Mesodermal cell (in vitro differentiated cells): ENCODE data around the gene RMC1.

ENCODE experiments used
- H3K27ac ChIP-seq: 2 replicates; pipeline ENCODE4 v1.7.0; 2013; ENCODE audit warnings: mild to moderate bottlenecking, low read depth, low read length, moderate library complexity; ENCODE audit not compliant: severe bottlenecking
- H3K36me3 ChIP-seq: 2 replicates; pipeline ENCODE4 v1.7.1; 2013; ENCODE audit warnings: mild to moderate bottlenecking, low read length, moderate library complexity; ENCODE audit not compliant: control insufficient read depth, insufficient read depth
- H3K4me1 ChIP-seq: one replicate; pipeline ENCODE4 v1.7.1; 2013; ENCODE audit warnings: mild to moderate bottlenecking, low read length; ENCODE audit not compliant: insufficient read depth, control insufficient read depth, poor library complexity, severe bottlenecking
- H3K4me3 ChIP-seq: 2 replicates; pipeline ENCODE4 v1.7.0; 2013; ENCODE audit warnings: low read length, control low read depth, mild to moderate bottlenecking; ENCODE audit not compliant: insufficient read depth, poor library complexity, severe bottlenecking; ENCODE audit errors: extremely low read depth
- H3K9me3 ChIP-seq: 2 replicates; pipeline ENCODE4 v1.7.1; 2013; ENCODE audit warnings: mild to moderate bottlenecking, low read length, moderate library complexity; ENCODE audit not compliant: control insufficient read depth
- WGBS, 2 experiments: methylation state at CpG; one replicate each; pipeline ENCODE4 v1.1.5; 2013; ENCODE audit warnings: missing lambda C conversion rate in 2 of 2; ENCODE audit not compliant: insufficient coverage in 2 of 2; 5-methylcytosine and 5-hydroxymethylcytosine counted together

The RMC1 gene

DNA sequence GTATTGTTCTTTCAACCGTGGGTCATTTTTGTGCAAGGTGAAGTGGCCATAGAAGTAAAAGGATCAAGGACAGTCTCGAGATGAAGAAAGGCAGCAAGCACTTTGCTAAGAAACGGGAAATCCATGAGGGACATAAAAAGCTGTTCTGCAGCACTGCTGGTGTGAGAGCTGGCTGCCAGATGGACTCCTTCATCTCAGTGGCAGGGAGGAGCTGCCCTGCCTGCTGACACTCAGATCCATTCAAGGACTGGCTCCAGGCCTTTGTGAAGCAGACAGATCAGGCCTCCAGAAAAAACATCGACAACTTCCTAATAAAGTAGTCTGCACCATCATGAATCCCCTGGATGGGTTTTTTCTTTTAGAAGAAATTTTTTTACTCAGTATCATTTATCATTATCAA lies 29.5 kb downstream of the RMC1 start:
- no peak overlapping the region for H3K4me3 ChIP-seq
- peaks cover 21% of the 10 kb centered on the region for H3K4me1 ChIP-seq
- WGBS, 2 experiments, result 89 to 97% methylated on average over 3 of the region's 4 CpGs
- peaks cover 96% of the 10 kb centered on the region for H3K36me3 ChIP-seq
- H3K27ac ChIP-seq, result no peak overlapping the region
- no peaks in the 10 kb centered on the region for H3K9me3 ChIP-seq

DNA sequence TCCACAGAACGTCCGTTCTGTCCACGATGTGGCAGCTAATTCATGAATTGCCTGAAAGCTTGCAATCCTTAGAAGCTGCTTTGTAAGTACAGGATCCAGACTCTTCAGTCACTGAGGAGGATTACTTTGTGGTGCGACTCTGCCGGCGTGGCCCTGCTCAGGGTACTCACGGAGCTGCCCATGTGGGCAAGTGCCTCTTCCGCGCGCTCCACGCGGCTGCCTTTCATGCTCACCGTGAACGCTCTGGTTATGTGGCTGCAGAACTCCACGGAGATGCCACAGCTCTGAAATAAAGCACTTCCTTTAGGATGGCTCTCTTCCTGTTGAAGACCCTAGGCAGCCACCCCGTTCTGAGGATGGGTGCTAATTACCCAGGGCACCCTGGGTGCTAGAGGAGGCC lies 31.0 kb downstream of the RMC1 start:
- peaks cover 15% of the 10 kb centered on the region for H3K4me1 ChIP-seq
- no peak overlapping the region for H3K27ac ChIP-seq
- no peaks in the 10 kb centered on the region for H3K9me3 ChIP-seq
- peaks cover 97% of the 10 kb centered on the region for H3K36me3 ChIP-seq
- no peak overlapping the region for H3K4me3 ChIP-seq
- WGBS, 2 experiments, result 94 to 96% methylated on average over 16 of the region's 16 CpGs

DNA sequence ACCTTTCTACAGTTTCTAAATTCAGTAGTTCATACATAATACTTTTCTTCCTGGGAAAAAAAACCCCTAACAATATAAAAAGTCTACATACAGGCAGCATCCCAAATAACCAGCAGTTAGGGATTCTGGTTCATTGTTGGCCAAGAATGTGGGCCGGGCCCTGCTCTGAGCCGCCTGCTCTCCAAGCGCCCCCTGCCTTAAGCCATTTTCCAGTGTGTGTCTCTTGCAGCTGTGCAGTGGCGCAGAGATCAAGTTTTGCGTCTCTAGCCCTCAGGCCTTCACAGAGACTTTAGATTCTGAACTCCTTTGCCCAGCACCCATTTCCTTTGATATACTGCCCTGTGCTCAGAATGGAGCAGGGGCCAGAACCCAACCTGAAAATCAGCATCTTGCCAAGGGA lies 32.9 kb downstream of the RMC1 start:
- Histone ChIP-seq H3K36me3 (peaks cover 100% of the 10 kb centered on the region), H3K4me3 (no peak overlapping the region), H3K4me1 (peaks cover 13% of the 10 kb centered on the region), H3K27ac (no peak overlapping the region), H3K9me3 (no peaks in the 10 kb centered on the region)
- WGBS, 2 experiments, result 90 to 95% methylated on average over 5 of the region's 5 CpGs

DNA sequence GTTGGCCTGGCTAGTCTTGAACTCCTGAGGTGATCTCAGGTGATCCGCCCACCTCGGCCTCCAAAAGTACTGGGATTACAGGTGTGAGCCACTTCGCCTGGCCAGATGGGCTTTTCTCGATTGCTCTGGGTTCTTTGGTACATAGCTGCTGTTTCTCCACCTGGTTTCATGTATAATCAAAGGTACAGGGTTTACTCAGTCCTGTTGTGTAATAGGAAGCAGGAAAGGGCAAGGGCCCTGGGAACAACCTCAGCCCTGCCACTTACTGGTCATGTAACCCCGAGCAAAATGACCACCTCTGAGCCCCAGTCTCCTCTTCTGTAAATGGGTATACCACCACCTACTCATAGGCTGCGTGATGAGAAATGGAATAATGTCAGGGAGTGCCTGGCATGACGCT lies 34.0 kb downstream of the RMC1 start:
- Histone ChIP-seq H3K27ac (no peak overlapping the region), H3K4me1 (peaks cover 23% of the 10 kb centered on the region), H3K4me3 (no peak overlapping the region), H3K9me3 (no peaks in the 10 kb centered on the region), H3K36me3 (peaks cover 100% of the 10 kb centered on the region)
- 93 to 98% methylated on average over 4 to 6 of the region's 7 CpGs for WGBS, 2 experiments

DNA sequence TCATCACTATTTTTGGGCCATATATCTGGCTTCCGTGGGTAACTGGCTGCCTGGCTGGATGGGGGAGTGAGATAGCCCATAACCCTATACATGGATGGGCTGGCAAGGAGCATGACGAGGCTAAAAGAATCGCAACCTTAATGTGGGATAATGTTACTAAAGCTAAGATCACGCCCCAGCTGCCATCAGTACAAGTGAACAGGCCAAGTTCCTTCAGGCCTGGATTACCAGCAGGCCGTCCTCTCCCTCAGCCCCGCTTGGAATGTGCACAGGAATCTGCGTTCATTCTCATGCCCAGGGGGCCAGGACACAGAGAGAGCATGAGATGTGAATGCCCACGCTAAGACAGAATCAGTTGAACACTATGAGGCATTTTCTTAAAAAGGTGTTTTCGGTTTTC lies 34.7 kb downstream of the RMC1 start:
- H3K27ac ChIP-seq, result no peak overlapping the region
- H3K4me1 ChIP-seq, result peaks cover 23% of the 10 kb centered on the region
- peaks cover 100% of the 10 kb centered on the region for H3K36me3 ChIP-seq
- H3K9me3 ChIP-seq, result no peaks in the 10 kb centered on the region
- 92 to 95% methylated on average over 8 of the region's 9 CpGs for WGBS, 2 experiments
- no peak overlapping the region for H3K4me3 ChIP-seq

DNA sequence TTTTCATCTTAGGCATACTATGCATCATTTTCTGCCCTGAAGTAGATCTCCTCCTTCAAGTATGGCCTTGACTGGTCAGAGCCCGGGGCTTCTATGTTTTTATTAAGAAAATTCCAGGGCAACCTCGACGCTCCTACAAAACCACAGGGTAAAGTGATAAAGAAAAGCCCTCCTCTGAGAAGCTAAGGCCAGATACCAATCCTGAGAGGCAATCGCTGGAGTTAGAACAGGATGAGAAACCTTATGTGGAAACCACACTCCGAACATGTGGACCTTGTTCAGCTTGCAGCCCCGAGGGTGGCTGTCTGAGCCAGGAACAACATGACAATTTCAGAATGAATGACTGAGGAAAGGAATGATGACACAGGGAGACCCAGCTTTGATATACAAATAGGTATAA lies 35.6 kb downstream of the RMC1 start:
- peaks cover 23% of the 10 kb centered on the region for H3K4me1 ChIP-seq
- no peaks in the 10 kb centered on the region for H3K9me3 ChIP-seq
- 92 to 97% methylated on average over 3 to 6 of the region's 6 CpGs for WGBS, 2 experiments
- H3K27ac ChIP-seq, result no peak overlapping the region
- H3K4me3 ChIP-seq, result no peak overlapping the region
- peaks cover 100% of the 10 kb centered on the region for H3K36me3 ChIP-seq

DNA sequence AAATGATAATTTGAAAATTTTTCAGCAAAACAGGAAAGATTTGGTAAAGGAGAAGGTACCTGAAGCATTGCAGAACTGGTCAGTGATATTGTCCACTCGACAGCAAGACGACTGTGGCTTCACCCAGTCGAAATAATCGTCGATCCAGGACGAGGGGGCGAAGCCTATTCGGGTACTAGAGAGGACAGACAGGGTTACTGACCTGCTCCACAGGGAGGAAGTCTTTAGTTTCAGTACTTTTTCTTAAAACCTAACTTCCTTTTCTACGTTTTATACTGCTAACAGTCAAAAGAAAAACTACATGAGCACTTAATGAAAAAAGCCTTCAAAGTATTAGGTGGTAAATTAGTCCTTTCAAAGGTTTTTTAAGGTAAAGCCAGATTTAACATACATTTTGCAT lies 36.0 kb downstream of the RMC1 start:
- H3K27ac ChIP-seq, result no peak overlapping the region

DNA sequence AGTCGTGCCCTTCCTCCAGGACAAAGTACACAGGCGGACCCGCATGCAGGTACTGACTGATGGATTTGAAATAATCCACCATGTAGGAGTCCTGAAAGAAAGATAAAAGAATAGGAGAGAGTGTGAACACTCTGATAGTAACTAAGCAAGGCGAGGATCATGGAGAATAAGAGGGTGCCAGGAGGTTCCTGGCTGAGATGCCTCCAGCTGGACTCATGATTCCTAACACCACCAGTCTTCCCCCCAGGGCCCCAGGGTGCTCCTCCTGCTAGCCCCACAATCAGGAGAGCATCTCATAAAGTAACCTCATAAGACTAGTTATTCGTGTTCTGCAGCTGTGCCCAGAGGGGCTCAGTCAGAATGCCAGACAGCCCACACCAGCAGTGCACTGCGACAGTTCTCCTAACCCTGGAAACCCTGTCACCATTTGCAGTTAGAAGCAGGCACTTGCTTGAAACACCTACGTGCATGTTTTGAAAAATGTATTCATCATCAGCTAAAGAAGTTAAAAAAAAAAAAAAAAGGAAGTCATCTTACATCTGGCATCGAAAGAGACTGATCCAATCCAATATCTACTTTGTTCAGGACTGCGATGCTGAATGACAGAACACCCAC lies 36.7 kb downstream of the RMC1 start:
- H3K36me3 ChIP-seq, result peaks cover 100% of the 10 kb centered on the region
- H3K4me1 ChIP-seq, result peaks cover 23% of the 10 kb centered on the region
- H3K27ac ChIP-seq, result no peak overlapping the region
- WGBS, 2 experiments, result 94 to 97% methylated on average over 6 of the region's 9 CpGs
- no peak overlapping the region for H3K4me3 ChIP-seq
- H3K9me3 ChIP-seq, result no peaks in the 10 kb centered on the region

More for the DNA sequence above, 36.0 kb downstream of the RMC1 start:
- H3K36me3 ChIP-seq, result peaks cover 100% of the 10 kb centered on the region
- 90 to 100% methylated on average over 3 to 8 of the region's 9 CpGs for WGBS, 2 experiments
- no peaks in the 10 kb centered on the region for H3K9me3 ChIP-seq
- peaks cover 23% of the 10 kb centered on the region for H3K4me1 ChIP-seq
- no peak overlapping the region for H3K4me3 ChIP-seq

DNA sequence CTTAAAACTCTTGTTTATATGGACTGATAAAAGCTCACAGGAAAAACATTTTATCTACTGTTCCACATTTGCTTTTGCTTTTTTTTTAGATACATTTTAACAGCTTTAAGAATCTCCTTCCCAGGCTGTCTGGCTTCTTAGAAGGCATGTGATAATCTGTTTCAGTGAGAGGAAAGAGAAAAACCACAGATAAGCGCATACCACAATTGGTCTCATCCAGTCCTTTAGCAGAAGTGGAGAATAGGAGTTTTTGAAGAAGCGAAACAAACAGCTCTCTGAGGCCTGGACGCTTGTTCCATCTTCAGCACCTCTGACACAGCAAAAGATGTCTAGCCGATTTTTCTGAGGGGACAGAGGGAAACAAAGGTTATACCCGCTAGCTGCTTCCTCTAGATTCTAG lies 37.6 kb downstream of the RMC1 start:
- no peaks in the 10 kb centered on the region for H3K9me3 ChIP-seq
- 91 to 96% methylated on average over 4 to 5 of the region's 5 CpGs for WGBS, 2 experiments
- H3K36me3 ChIP-seq, result peaks cover 100% of the 10 kb centered on the region
- peaks cover 23% of the 10 kb centered on the region for H3K4me1 ChIP-seq
- H3K4me3 ChIP-seq, result no peak overlapping the region
- H3K27ac ChIP-seq, result peak overlapping the region; percentile 76

DNA sequence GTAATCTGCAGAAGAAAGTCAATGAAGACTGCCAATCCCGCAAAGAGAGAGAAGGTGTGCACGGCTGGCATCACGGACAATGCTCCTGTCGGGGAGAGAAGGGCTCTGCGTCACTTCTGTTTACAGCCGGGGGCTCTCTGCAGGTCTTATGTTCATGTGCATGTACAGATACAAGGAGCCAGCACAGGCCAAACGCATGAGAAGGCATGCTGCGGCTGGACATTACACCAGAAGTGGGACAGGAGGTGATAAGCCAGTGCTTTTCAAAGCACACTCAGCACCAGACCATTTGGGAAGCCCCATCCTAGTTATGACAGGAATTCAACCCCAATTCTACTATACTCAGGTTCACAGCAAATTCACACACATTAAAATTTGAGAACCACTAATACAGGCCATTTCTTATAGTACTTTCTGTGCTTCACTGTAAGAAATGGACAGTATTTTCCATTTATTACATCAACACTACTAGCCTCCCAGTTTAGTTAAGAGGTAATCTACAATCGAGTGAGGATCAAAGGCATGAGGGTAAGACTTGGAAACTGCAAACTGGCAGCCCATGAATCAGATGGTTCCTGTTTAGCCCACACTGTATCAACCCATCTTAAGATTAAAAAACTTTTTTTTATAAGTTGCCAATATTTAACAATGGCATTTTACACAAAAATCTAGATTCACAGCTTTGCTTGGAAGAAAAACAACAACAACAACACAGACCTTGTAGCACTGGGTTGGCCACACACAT lies 38.2 kb downstream of the RMC1 start:
- 93 to 94% methylated on average over 9 of the region's 9 CpGs for WGBS, 2 experiments
- peaks cover 100% of the 10 kb centered on the region for H3K36me3 ChIP-seq
- H3K27ac ChIP-seq, result peak overlapping the region; percentile 76
- H3K4me3 ChIP-seq, result no peak overlapping the region
- no peaks in the 10 kb centered on the region for H3K9me3 ChIP-seq
- H3K4me1 ChIP-seq, result peaks cover 23% of the 10 kb centered on the region

DNA sequence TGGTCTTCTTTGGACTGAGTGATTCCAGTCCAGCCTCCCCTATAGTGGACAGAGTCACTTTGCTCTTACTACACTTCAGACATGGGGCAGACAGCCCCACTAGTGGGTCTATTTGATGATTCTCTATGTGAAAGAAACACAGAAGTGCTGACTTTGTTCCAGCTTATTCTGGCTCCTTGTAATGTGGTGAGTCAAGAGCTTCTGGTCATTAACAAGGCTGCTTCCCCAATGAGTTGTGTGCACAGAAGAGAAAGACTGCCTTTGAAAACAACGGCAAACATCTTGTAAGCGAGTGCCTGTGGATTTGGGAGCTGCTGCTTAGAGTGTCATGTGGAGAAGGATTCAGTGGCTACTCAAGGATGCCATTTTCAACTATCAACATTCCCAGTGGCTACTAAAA lies 39.1 kb downstream of the RMC1 start:
- Histone ChIP-seq H3K4me3 (no peak overlapping the region), H3K36me3 (peaks cover 100% of the 10 kb centered on the region), H3K9me3 (no peaks in the 10 kb centered on the region), H3K4me1 (peaks cover 23% of the 10 kb centered on the region), H3K27ac (no peak overlapping the region)
- 100% methylated on average over 1 to 2 of the region's 2 CpGs for WGBS, 2 experiments
